Measurements from ENCODE around the gene POLR1G. TPM values are rescaled to one million over a fixed set of nuclear protein-coding genes. Genes with fewer than 3 reads are reported as not detected.
A peak's percentile ranks its signal among the peaks of the same experiment; 100 is the strongest.

POLR1G gene
- total and polyA plus RNA-seq, 9 of the 15 experiments (the other 6 are each of a cell fraction or from before 2014, with no cell fraction given), result 3.0 to 50.1 (median 27.4) TPM

- TF ChIP-seq MAZ (CRISPR knock-in tag; conservative IDR thresholded peaks at IDR 0.05 in 1 of 2, IDR thresholded peaks at IDR 0.05 in 1 of 2), result no peak
Observed at GRCh38 chr19:45418802-45419201, 12.4 kb downstream of the POLR1G start (continued).

DNA sequence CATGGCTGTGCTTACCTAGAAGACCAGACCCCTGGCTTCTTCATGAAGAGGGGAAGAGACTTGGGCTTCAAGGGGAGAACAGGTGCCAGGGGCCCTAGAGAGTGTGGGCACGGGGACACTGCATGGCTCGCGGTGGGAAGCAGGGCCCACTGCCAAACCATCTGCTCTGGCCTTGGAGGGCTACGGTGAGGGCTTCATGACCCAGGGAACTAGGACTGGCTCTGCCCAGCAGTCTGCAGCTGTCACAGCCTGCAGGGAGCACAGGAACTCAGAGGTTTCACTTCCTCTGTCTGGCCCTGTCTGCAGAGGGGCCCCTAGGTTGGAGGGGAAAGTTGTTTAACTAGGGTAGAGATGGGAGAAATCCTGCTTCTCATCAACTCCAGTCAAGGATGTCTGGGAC, 13.0 kb downstream of the POLR1G start:
- peaks cover 61% of the 10 kb centered on the region; the same call in 2 of the 3 replicates for H3K36me3 ChIP-seq (ENCODE audit: control insufficient read depth, insufficient read depth, low read length)
- H3K4me1 ChIP-seq (replicated peaks in 1 of 2; ENCODE audit: control insufficient read depth in 2 of 2, insufficient read depth in 2 of 2, low read length in 2 of 2), result peaks cover 9 to 53% of the 10 kb centered on the region in 2 experiments; a peak in 4 of 5 replicates
- H3K27ac ChIP-seq (ENCODE audit: extremely low read depth, low read depth, low read length), result no peak overlapping the region
- CTCF ChIA-PET (ENCODE audit: low intra/inter-chr PET ratio), result no interaction called here
- no TSS peak for BruUV-seq (replicated peaks)
- H4K20me1 ChIP-seq (replicated peaks; ENCODE audit: control insufficient read depth, insufficient read depth, low read length), result no peaks in the 10 kb centered on the region
- no peaks in the 10 kb centered on the region for H3K9me3 ChIP-seq (replicated peaks; ENCODE audit: control insufficient read depth, insufficient read depth, low read depth, low read length)
- H3K4me3 ChIP-seq, result no peak overlapping the region
- H2AFZ ChIP-seq (ENCODE audit: low read depth, low read length), result no peak overlapping the region
- POLR2A ChIA-PET, result interaction anchor here (0.6 to 0.9 kb wide), 2 partner anchors 12 to 548 kb away, joined by 3 to 4 read pairs; no protein-coding TSS in a partner anchor
- peak overlapping the region in 1 of 2 experiments; percentile 31; a peak in 2 of 4 replicates for H3K9ac ChIP-seq (ENCODE audit: insufficient read depth in 1 of 2, low read depth in 2 of 2, low read length in 2 of 2)
- in situ Hi-C loops (cut with MboI), result no loop called here
- no peak for DNase-seq (ENCODE audit: extremely low read depth in 1 of 4, low spot score in 3 of 4)
- H3K4me2 ChIP-seq (ENCODE audit: insufficient read depth, low read length), result no peak overlapping the region
- 81% methylated on average over 4 of the region's 4 CpGs for WGBS (ENCODE audit: insufficient coverage, low coverage, missing lambda C conversion rate)
- no peak for TF ChIP-seq ARNT (IDR thresholded peaks at IDR 0.05)
- TF ChIP-seq RBFOX2 (IDR thresholded peaks at IDR 0.05; ENCODE audit: low read depth, low read length), result peak; percentile 30; the same call in 1 of the 2 replicates
- intact Hi-C loops (cut with micrococcal nuclease), result no loop called here
- FAIRE-seq, result no peak
- H3K27me3 ChIP-seq (ENCODE audit: control insufficient read depth in 2 of 2, insufficient read depth in 2 of 2, low read length in 2 of 2), result no peaks in the 10 kb centered on the region
- no peaks in the 10 kb centered on the region for H3K9me1 ChIP-seq (ENCODE audit: control insufficient read depth, insufficient read depth, low read length)
- peaks cover 24% of the 10 kb centered on the region for H3K79me2 ChIP-seq (ENCODE audit: control insufficient read depth, insufficient read depth, low read length)
- ATAC-seq, result no peak

DNA sequence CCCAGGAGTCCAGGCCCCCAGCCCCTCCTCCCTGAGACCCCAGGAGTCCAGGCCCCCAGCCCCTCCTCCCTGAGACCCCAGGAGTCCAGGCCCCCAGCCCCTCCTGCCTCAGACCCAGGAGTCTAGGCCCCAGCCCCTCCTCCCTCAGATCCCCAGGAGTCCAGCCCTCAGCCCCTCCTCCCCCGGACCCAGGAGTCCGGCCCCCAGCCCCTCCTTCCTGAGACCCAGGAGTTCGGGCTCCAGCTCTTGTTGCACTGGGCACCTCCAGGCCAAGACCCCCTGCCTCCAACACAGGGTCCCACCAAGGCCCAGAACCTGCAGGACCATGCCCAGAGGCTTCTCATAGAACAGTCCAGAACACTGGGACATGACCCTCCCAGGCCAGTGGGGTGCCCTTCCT, 13.5 kb downstream of the POLR1G start:
- in situ Hi-C loops (cut with MboI) (no loop called here), intact Hi-C loops (cut with micrococcal nuclease) (no loop called here)
- H3K9me1 ChIP-seq (ENCODE audit: control insufficient read depth, insufficient read depth, low read length), result no peaks in the 10 kb centered on the region
- BruUV-seq (replicated peaks), result no TSS peak
- no peak overlapping the region for H3K4me2 ChIP-seq (ENCODE audit: insufficient read depth, low read length)
- H3K27me3 ChIP-seq (ENCODE audit: control insufficient read depth in 2 of 2, insufficient read depth in 2 of 2, low read length in 2 of 2), result no peaks in the 10 kb centered on the region
- POLR2A ChIA-PET, result interaction anchor here (0.9 to 1.4 kb wide), 2 partner anchors 13 to 14 kb away, joined by 4 to 6 read pairs; no protein-coding TSS in a partner anchor
- WGBS (ENCODE audit: insufficient coverage, low coverage, missing lambda C conversion rate), result 70% methylated on average over 2 of the region's 3 CpGs
- FAIRE-seq (no peak), DNase-seq (ENCODE audit: extremely low read depth in 1 of 4, low spot score in 3 of 4) (no peak), ATAC-seq (no peak)
- H3K9ac ChIP-seq (ENCODE audit: insufficient read depth in 1 of 2, low read depth in 2 of 2, low read length in 2 of 2), result peak overlapping the region in 1 of 2 experiments; percentile 64; a peak in 1 of 4 replicates
- no peak overlapping the region for H2AFZ ChIP-seq (ENCODE audit: low read depth, low read length)
- peaks cover 24% of the 10 kb centered on the region for H3K79me2 ChIP-seq (ENCODE audit: control insufficient read depth, insufficient read depth, low read length)
- CTCF ChIA-PET (ENCODE audit: low intra/inter-chr PET ratio), result no interaction called here
- H3K4me3 ChIP-seq, result no peak overlapping the region
- no peaks in the 10 kb centered on the region for H4K20me1 ChIP-seq (replicated peaks; ENCODE audit: control insufficient read depth, insufficient read depth, low read length)
- peaks cover 12 to 53% of the 10 kb centered on the region in 2 experiments; a peak in 4 of 5 replicates for H3K4me1 ChIP-seq (replicated peaks in 1 of 2; ENCODE audit: control insufficient read depth in 2 of 2, insufficient read depth in 2 of 2, low read length in 2 of 2)
- no peak overlapping the region for H3K27ac ChIP-seq (ENCODE audit: extremely low read depth, low read depth, low read length)
- H3K36me3 ChIP-seq (ENCODE audit: control insufficient read depth, insufficient read depth, low read length), result peaks cover 56% of the 10 kb centered on the region; the same call in 2 of the 3 replicates
- H3K9me3 ChIP-seq (replicated peaks; ENCODE audit: control insufficient read depth, insufficient read depth, low read depth, low read length), result no peaks in the 10 kb centered on the region
- no peak for TF ChIP-seq ZNF174 (CRISPR knock-in tag; IDR thresholded peaks at IDR 0.05)
- TF ChIP-seq RBFOX2 (IDR thresholded peaks at IDR 0.05; ENCODE audit: low read depth, low read length), result peak; percentile 40; the same call in 1 of the 2 replicates
- TF ChIP-seq POLR2G (IDR thresholded peaks at IDR 0.05; ENCODE audit: low read depth, low read length), result peak; percentile 37; the same call in 1 of the 2 replicates

Data from K562 (cell line).